NAMALWA (cell line): ENCODE data around the gene SLC11A2.
"Not testable (repeated sequence)": the region's sequence is repeated elsewhere in the genome, so short reads cannot be mapped to it uniquely, and the experiment has no call there.

Experiments
- DNase-seq: peaks from one replicate; pipeline ENCODE4 v3.0.0-alpha.2; 2015; ENCODE audit warnings: low spot score

Gene SLC11A2

GRCh38 chr12:50990147-50990727, 35.9 kb downstream of the SLC11A2 start:
- DNase-seq, result no peak

DNA sequence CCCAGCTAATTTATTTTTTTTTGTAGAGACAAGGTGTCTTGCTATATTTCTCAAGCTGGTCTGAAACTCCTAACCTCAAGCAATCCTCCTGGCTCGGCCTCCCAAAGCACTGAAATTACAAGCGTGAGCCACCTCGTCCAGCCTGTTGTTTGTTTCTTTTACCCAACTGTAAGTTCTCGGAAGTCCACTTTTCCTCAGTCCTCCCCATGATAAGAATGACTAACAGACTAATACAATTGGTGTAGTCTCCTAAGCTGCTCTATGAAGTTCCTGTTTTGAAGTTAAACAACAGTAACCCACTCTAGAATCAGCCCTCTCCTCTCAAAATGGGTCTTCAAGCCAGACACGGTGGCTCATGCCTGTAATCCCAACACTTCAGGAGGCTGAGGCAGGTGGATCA, 37.3 kb downstream of the SLC11A2 start:
- DNase-seq, result no peak

DNA sequence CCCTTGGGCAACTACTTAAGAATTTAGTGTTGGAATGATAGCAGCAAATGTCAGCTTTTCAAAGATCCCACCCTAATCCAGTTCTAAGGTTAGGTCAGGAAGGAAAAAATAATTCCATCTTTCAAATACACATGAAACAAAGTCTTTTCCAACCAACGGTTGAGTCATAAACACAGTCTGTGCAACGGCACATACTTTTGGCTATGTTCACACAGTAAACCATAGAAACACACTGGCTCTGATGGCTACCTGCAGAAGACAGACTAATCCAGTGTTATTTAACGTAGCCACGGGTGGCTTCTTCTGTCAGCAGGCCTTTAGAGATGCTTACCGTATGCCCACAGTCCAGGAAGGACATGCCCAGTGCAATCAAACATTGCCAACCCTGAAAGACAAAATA, 38.1 kb downstream of the SLC11A2 start:
- no peak for DNase-seq

DNA sequence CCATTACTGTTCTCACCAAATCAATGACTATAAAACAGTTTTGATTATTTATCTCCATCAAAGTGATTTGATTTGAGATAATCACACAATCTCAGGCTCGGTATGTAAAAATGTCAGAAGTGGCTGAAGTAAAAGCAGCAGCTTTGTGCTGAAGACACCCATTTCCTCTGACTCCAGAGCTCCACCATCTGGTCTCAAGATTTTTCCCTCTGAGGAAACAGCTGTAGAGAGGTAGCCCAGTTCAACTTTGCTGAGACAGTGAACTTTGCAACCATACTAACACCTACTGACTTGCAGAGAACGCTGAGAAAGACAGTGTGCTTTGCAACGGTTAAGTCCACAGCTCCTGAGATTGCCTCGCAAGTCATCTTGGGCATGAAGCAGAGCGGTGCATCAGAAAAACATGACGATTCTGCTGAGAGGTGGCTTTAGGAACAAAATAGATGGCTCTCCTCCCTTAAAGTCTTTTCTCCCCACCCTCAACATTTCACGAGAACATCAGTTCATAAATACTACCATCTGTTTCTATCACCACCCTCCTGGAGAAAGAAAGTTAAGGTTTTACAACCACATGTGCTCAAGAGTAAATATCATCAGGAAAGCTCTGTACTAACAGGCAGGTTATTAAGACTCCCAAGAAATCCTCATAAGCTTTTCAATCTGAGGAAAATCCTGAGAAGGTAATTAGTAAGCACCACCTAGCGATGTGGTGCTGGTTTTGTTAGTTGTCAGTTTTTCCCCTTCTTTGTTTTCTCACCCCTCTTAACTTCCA, 39.0 kb downstream of the SLC11A2 start:
- DNase-seq, result peak; percentile 68

GRCh38 chr12:50985322-50985721, 40.9 kb downstream of the SLC11A2 start:
- DNase-seq, result no peak

DNA sequence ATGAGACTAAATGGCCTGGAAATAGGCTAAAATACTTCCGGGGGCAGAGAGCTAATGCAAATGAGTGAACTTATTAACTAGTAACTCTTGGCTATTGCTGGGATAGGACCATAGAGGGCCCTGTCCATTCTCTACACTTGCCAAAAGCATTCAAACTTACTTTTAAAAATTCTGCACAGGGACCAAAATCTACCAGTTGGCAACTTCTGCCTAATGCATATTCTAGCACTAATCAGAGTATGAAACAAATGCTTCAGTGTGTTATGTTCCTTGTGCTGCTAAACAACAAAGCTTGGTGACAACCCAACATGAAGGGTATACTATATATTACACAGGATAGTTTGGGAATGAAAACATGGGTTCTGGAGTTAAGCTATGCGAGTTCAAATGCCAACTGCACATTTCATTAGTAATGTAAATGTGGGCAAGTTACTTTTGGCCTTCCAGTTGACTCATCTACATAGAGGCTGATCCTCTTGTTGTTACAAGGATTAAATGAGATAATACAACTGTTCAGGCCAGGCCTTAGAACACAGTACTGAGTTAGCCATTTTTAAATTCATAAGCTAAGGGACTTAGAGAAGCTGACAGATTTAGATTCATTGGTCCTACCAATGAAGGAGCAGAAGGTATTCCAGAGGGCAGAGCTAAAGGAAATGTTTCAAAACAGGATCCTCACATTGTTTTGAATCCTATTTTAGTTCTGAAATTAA, 41.4 kb downstream of the SLC11A2 start:
- no peak for DNase-seq

DNA sequence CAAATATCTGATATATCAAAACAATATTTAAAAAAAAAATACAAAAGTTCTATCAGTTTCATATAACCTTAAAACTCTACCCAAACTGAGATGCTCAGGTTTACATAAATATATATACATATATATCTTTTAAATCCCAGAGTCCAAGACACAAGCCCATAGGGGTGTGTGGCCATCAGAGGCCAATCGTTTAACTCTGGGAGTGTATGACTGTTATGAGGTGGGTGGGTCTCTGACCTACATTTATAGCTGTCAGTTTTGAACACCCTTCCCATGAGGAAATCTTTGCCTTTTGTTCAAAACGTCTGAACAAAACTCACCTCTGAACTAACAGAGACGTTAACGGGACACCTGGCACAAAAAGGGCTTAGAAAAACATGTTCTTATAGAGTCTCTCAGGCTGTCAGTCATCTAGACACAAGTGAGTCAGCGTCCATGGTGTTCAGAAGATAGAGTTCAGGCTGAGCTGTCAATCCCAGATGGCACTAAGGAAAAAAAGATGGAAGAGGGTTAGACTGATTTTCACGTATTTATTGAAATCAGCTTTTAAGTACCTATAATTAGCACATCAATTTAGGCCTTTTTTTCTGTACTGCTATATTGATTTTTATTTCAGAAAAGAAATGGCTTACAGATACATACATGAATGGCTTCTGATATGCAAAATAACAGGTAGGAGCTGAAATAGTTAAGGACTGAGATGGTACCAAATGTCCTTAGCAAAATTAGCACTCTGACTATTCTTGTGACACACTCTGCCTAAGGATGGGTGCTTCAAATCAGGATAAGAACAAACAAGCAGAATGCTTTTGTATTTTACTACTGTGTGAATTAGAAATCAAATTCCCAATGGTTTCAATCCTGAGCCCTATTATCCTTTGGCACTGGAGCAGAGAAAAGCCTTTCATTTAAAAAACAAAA, 44.6 kb downstream of the SLC11A2 start:
- no peak for DNase-seq

- no peak for DNase-seq
Measured at GRCh38 chr12:50980545-50980944, 45.6 kb downstream of the SLC11A2 start.

- no peak for DNase-seq
Measured at GRCh38 chr12:50979369-50980052, 46.7 kb downstream of the SLC11A2 start.

DNA sequence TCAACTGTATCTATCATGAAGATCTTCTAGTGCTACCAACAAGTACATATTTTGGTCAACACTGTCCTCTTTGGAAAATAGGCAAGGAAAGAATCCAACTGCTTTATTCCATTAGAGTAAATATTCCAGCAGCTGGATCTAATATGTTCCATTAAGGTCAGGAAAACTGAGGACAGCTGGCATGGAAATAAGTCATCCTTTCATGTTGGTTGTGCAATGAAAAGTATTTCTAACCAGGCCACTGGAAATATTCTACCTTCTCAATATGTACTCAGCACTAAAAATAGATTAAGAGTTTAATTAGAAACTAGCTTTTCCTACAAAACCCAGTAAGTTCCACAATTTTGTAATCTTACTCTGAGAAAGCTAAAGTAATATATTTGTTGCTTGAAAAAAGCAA, 54.2 kb downstream of the SLC11A2 start:
- no peak for DNase-seq

DNA sequence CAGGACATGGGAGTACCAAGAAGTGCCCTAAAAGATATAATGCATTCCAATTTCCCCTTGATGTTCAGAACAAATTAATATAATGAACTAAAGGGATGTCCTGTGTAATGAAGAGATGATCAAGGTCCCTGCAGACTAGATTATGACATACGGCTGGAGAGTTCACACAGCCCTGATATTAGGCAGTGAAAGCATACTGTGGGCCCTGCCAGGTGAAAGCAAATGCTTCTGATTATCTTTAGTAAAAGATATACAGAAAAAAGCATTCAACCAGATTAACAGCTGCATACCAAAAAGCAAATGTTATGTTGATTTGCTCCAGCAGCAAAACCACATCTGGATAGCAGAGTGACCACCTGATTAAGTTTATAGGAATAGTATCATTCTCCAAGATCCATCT, 61.8 kb downstream of the SLC11A2 start:
- no peak for DNase-seq

DNA sequence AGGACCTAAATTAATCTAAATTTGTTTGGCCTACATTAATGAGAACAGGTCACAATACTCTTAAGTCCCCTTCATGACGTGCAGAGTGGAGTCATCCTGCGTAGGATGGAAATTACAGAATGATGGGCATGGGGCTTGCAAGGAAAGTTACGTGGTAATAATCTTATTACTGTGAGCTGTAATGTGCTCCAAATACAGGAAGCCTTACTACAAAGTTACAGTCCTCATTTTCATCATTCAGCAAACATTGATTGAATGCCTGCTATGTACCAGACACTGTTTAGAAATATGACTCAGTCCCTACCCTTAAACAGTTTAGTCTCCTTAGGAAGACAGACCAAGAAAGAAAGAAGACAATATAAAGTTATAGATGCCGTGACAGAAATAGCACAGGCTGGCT, 64.5 kb downstream of the SLC11A2 start:
- DNase-seq, result no peak

GRCh38 chr12:50960130-50960529, 66.1 kb downstream of the SLC11A2 start:
- DNase-seq, result no peak

GRCh38 chr12:50955697-50956096, 70.5 kb downstream of the SLC11A2 start:
- DNase-seq, result no peak

GRCh38 chr12:50955288-50955687, 70.9 kb downstream of the SLC11A2 start:
- DNase-seq, result no peak

DNA sequence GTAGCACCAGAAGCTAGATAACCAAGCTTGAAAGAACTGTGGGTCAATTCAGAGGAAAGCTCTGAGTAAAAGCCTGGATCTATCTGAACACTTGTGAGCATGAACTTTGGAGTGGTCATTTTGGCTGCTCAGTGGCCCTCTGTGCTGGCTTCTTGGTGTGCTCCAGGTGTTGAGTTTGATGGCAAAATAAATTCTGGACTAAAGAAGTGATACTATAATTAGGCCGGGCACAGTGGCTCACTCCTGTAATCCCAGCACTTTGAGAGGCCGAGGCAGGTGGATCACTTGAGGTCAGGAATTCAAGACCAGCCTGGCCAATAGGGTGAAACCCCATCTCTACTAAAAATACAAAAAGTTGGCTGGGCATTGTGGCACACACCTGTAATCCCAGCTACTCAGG, 71.4 kb downstream of the SLC11A2 start:
- not testable (repeated sequence) for DNase-seq

DNA sequence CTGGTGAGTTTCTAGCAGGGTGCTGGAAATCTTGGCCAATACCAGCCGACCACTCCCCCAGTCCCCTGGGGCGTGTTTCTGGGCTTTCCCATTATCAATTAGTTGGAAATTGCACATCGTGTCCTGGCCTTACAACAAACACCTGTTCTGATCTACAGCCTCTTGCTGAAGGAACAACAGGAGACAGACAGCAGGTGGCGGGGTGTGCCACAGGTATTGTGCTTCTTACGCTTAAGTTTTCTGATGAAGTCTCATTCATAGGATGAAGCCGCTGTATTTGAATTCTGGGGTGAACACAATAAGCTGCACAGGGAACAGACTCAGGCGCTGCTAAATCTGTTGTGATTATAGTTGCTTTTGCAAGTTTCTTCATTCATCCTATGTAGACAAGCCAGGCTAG, 73.1 kb downstream of the SLC11A2 start:
- DNase-seq, result no peak

DNA sequence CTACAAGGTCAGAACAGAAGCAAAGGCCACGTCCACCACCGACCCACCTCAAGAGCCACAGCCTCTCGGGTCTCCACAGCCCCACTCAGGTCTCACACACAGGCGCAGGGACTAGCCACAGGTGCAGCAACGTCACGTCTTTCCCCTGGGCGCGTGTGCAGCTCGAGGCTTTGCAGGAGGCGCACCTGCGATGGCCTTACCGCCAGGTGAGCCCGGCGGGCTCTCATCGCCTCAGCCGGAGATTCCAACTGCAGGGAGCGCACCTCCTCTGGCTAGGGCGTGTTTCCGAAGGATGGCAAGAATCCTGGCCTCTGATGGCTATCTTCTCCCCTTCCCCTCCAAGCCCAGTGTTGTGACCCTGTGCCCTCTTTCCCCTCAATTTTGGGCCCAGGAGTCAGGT, 73.7 kb downstream of the SLC11A2 start, which contains the start of gene HIGD1C:
TSS of gene HIGD1C (plus strand) at position 35 of the 400 bp plus-strand sequence. CDS start 1,455 bp downstream, outside the sequence.
- DNase-seq, result no peak

GRCh38 chr12:50951112-50951511, 75.1 kb downstream of the SLC11A2 start:
- DNase-seq, result no peak

DNA sequence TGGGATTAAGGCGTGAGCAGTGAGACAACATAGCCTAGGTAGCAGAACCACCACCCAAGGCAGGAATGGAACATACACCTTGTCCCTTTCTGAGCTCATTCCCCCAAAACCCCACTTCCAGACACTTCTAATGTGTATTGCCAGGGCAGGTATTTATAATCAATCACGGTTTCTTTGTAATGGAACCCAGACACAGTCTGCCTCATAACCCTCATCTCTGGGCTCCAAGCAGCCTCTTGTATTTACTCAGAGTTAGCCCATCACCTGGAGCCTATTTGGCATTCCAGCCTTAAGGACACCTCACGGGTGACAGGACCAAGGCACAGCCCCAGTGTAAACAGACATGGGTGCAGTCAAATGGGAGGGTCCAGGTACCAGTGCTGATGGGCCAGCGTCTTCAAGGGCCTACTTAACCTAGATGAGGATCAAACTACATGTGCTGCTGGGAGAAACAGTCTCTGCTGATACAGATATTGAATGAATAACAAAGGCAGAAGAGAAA, 76.3 kb downstream of the SLC11A2 start:
- no peak for DNase-seq

GRCh38 chr12:50948798-50949197, 77.4 kb downstream of the SLC11A2 start:
- no peak for DNase-seq
